Retinal pigment epithelial cell (primary cell): ENCODE measurements around the gene RASSF7.
A peak's percentile ranks its signal among the peaks of the same experiment; 100 is the strongest.

Source experiments
- DNase-seq: peaks from one replicate; pipeline ENCODE4 v3.0.0-alpha.2; 2010; ENCODE audit warnings: low read depth
- H3K4me3 ChIP-seq: 2 replicates; pipeline ENCODE4 v1.5.1; 2011; ENCODE audit warnings: mild to moderate bottlenecking, low read length, control low read depth, moderate library complexity
- CTCF ChIP-seq: conservative IDR thresholded peaks from 2 replicates; pipeline ENCODE4 v1.5.1; 2011; ENCODE audit warnings: low read depth, low read length, control low read depth, inconsistent platforms

Gene RASSF7

GRCh38 chr11:592918-593317 lies 32.1 kb downstream of the RASSF7 start:
- no peak for TF ChIP-seq CTCF
- H3K4me3 ChIP-seq: no peak overlapping the region
- DNase-seq: no peak

GRCh38 chr11:593347-593746 lies 32.6 kb downstream of the RASSF7 start:
- no peak for TF ChIP-seq CTCF
- DNase-seq: no peak
- H3K4me3 ChIP-seq: no peak overlapping the region

GRCh38 chr11:595400-595799 lies 34.6 kb downstream of the RASSF7 start:
- no peak for DNase-seq
- H3K4me3 ChIP-seq: no peak overlapping the region
- no peak for TF ChIP-seq CTCF

- no peak overlapping the region for H3K4me3 ChIP-seq
- no peak for DNase-seq
- no peak for TF ChIP-seq CTCF
These were observed 35.6 kb downstream of the RASSF7 start for GRCh38 chr11:596374-596773.

- DNase-seq: no peak
- peak; percentile 18 for TF ChIP-seq CTCF
- H3K4me3 ChIP-seq: no peak overlapping the region
These were observed 36.5 kb downstream of the RASSF7 start for GRCh38 chr11:597166-597725.

- H3K4me3 ChIP-seq: no peak overlapping the region
- DNase-seq: no peak
- TF ChIP-seq CTCF: no peak
These were observed 37.4 kb downstream of the RASSF7 start for GRCh38 chr11:598005-598680.

GRCh38 chr11:601573-602245 lies 40.9 kb downstream of the RASSF7 start:
- no peak overlapping the region for H3K4me3 ChIP-seq
- TF ChIP-seq CTCF: no peak
- DNase-seq: no peak
